ENCODE results near the gene EVI5.

EVI5 gene

DNA sequence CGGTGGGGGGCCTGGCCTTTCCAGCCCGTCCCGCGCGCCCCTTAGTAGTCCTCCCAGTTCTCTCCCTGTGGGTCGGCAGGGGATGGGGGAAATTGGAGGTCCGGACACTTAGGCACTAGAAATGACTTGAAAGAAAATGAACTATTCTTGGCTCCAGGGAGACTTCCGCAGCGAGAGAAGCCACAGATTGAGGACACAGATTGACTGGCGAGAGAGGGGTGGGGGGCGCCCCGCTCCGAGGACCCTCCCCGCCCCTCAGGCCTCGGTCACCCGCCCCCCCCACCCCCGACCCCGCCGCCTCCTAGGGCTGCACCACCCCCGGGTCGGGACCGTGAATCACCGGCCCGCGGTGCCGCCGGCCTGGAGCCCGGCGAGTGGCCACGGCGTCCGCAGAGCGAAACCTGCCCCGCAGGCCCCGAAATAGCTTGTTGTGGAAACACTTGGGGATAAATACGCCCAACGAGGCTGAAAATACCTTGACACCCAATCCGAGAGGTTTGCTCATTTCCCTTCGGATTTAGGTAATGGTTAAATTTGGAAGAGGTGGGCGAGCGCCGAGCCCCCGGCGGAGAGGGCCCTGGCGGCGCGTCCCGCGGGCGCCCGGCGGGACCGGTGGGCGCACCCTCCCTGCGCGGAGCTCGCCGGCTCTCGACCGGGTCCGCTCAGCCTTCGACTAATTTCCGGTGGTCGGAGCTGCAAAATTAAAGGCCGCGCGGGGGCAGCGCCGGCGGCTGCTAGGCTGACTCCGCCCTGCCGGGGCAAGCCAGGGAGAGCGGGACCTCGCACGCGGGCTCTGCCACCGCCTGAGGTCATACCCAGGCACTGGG lies 298.4 kb downstream of the EVI5 start, which contains the start of gene GFI1:
Gene GFI1 (minus strand): TSS at position 675 of the 827 bp plus-strand sequence. CDS start 3,438 bp downstream, outside the sequence.
- Histone ChIP-seq H3F3A (ENCODE audit: control insufficient read depth, insufficient read depth) (0 out of 2 replicates have a peak, but pooled peaks cover 9% of the 10 kb centered on the region), H3K4me3 (ENCODE audit: low read length) (peak within 1 kb of the TSS; percentile 84), H4K20me1 (ENCODE audit: control insufficient read depth, insufficient read depth, low read depth, low read length) (no peaks in the 10 kb centered on the region), H3K27me3 (ENCODE audit: control insufficient read depth, low read length) (peaks cover 70% of the 10 kb centered on the region), H3K4me2 (ENCODE audit: low read length) (peak within 1 kb of the TSS; percentile 100), H3K9me2 (replicated peaks; ENCODE audit: control insufficient read depth, low read length) (no peaks in the 10 kb centered on the region), H3K27ac (ENCODE audit: low read depth, low read length) (no peak within 1 kb of the TSS), H3K79me2 (ENCODE audit: control insufficient read depth, low read length) (no peaks in the 10 kb centered on the region), H3K36me3 (ENCODE audit: control insufficient read depth, low read length) (no peaks in the 10 kb centered on the region), H3K9me3 (ENCODE audit: control insufficient read depth, insufficient read depth, low read length) (no peaks in the 10 kb centered on the region), H3K4me1 (ENCODE audit: control insufficient read depth, low read length) (peaks cover 40% of the 10 kb centered on the region)
- peak; percentile 60; the same call in 1 of the 2 replicates for TF ChIP-seq EZH2phosphoT487 (IDR thresholded peaks at IDR 0.05; ENCODE audit: borderline replicate concordance, low read length)
- TF ChIP-seq, protein P1, sequence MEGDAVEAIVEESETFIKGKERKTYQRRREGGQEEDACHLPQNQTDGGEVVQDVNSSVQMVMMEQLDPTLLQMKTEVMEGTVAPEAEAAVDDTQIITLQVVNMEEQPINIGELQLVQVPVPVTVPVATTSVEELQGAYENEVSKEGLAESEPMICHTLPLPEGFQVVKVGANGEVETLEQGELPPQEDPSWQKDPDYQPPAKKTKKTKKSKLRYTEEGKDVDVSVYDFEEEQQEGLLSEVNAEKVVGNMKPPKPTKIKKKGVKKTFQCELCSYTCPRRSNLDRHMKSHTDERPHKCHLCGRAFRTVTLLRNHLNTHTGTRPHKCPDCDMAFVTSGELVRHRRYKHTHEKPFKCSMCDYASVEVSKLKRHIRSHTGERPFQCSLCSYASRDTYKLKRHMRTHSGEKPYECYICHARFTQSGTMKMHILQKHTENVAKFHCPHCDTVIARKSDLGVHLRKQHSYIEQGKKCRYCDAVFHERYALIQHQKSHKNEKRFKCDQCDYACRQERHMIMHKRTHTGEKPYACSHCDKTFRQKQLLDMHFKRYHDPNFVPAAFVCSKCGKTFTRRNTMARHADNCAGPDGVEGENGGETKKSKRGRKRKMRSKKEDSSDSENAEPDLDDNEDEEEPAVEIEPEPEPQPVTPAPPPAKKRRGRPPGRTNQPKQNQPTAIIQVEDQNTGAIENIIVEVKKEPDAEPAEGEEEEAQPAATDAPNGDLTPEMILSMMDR (IDR thresholded peaks at IDR 0.05; ENCODE audit: low read depth, low read length, poor library complexity, severe bottlenecking) = peak; percentile 9

DNA sequence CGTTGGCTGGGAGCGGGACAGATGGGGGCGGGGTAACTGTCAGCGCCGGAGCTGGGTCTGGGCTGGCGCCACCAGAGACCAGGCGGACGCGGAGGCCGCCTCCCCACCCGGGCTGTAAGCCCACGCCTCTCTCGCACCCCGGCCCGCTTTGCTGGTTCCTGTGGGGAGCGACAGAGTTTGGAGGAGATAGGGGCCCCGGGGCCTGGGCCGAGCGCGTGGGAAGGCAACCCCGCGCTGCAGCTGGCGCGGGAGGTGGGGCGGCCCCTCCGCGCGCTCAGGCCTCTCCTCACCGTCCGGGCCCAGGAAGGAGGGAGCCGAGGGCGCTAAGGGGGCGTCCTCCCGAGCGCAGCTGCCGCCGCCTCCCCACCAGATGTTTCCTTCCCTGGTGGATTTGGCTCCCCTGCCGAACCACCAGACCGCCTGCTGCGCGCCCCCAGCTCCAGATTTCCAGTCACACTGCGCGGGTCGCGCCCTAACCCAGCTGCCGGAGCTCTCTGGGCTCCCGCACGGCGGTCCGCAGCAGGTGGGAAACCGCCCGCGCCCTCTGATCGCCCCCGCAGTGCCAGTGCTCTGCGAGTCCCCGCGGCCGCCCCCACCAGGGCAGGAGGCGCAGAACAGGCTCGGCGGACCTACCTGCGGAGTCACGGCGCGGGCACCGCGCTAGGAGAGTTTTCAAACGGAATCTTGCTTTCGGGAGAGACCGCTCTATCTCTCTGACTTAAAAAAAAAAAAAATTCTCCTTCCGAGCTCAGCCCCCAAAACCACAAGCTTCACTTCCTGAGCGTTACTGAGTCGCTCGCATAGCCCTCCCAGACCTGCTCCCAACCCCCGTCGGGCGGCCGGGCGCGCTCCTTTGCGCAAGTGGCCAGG lies 299.3 kb downstream of the EVI5 start:
- Histone ChIP-seq H3K4me2 (ENCODE audit: low read length) (peak overlapping the region; percentile 100), H3K9me3 (ENCODE audit: control insufficient read depth, insufficient read depth, low read length) (no peaks in the 10 kb centered on the region), H3K27ac (ENCODE audit: low read depth, low read length) (no peak overlapping the region), H3K4me3 (ENCODE audit: low read length) (peak overlapping the region; percentile 84), H3K27me3 (ENCODE audit: control insufficient read depth, low read length) (peaks cover 70% of the 10 kb centered on the region), H3K79me2 (ENCODE audit: control insufficient read depth, low read length) (no peaks in the 10 kb centered on the region), H3K9me2 (replicated peaks; ENCODE audit: control insufficient read depth, low read length) (no peaks in the 10 kb centered on the region), H3K4me1 (ENCODE audit: control insufficient read depth, low read length) (peaks cover 40% of the 10 kb centered on the region), H3F3A (ENCODE audit: control insufficient read depth, insufficient read depth) (0 out of 2 replicates have a peak, but pooled peaks cover 9% of the 10 kb centered on the region), H3K36me3 (ENCODE audit: control insufficient read depth, low read length) (no peaks in the 10 kb centered on the region), H4K20me1 (ENCODE audit: control insufficient read depth, insufficient read depth, low read depth, low read length) (no peaks in the 10 kb centered on the region)
- TF ChIP-seq, protein P1 (IDR thresholded peaks at IDR 0.05; ENCODE audit: low read depth, low read length, poor library complexity, severe bottlenecking) = peak; percentile 63
- no peak for TF ChIP-seq EZH2phosphoT487 (IDR thresholded peaks at IDR 0.05; ENCODE audit: borderline replicate concordance, low read length)

DNA sequence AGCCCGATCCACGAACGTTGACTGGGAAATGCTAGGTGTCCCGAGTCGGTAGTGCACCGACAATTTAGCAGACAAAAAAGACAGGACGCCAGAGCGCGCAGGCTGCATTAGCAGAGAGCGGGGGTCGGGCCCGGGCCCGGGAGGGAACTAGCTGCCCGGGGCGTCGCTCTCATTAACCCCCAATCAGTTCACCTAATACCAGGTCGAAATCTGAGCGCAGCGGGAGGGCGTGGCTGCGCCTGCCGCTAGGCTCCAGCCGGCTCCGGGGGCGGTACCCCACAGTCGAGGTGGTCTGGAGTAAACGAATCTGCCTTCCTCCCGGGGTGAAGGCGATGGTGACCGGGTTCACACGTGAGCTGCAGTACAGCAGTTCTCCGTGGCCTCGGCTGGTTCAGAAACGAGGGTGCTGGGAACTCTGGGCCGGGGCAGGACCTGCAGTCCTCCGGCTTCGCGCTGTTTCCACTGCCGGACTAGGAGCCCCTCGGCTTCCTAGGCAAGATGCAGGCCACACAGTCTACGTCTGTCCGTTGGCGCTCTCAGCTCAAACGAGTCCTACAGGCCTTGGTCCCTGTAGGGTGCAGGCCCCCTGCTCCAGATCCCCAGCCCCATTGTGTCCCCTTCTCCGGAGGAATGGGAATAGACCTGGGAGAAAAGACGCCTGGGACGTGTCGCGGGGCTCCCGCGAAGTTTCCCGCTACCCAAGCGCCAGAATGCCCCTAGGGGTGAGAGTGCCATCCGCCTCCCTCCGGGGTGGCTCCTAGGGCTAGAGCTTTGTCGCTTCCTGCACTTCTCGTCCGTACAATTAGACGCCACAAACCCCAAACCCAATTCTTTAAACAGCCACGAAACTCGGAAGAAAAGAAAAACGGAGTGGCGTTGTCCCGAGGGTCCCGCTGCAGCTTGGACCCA lies 300.2 kb downstream of the EVI5 start:
- Histone ChIP-seq H3K4me3 (ENCODE audit: low read length) (peak overlapping the region; percentile 84), H3K27ac (ENCODE audit: low read depth, low read length) (no peak overlapping the region), H3K79me2 (ENCODE audit: control insufficient read depth, low read length) (no peaks in the 10 kb centered on the region), H3K9me3 (ENCODE audit: control insufficient read depth, insufficient read depth, low read length) (no peaks in the 10 kb centered on the region), H3K27me3 (ENCODE audit: control insufficient read depth, low read length) (peaks cover 70% of the 10 kb centered on the region), H3F3A (ENCODE audit: control insufficient read depth, insufficient read depth) (0 out of 2 replicates have a peak, but pooled peaks cover 9% of the 10 kb centered on the region), H3K9me2 (replicated peaks; ENCODE audit: control insufficient read depth, low read length) (no peaks in the 10 kb centered on the region), H4K20me1 (ENCODE audit: control insufficient read depth, insufficient read depth, low read depth, low read length) (no peaks in the 10 kb centered on the region), H3K4me1 (ENCODE audit: control insufficient read depth, low read length) (peaks cover 40% of the 10 kb centered on the region), H3K4me2 (ENCODE audit: low read length) (peak overlapping the region; percentile 100), H3K36me3 (ENCODE audit: control insufficient read depth, low read length) (no peaks in the 10 kb centered on the region)
- peak; percentile 23 for TF ChIP-seq EZH2phosphoT487 (IDR thresholded peaks at IDR 0.05; ENCODE audit: borderline replicate concordance, low read length)
- TF ChIP-seq, protein P1 (IDR thresholded peaks at IDR 0.05; ENCODE audit: low read depth, low read length, poor library complexity, severe bottlenecking) = no peak
